Tibial nerve (tissue), 4 donors: ENCODE results near the gene MIPEP.
"Not testable (repeated sequence)": the region's sequence is repeated elsewhere in the genome, so short reads cannot be mapped to it uniquely, and the experiment has no call there.

ENCODE experiments used
- EP300 ChIP-seq, 2 donors: sonication (generic); formaldehyde crosslinking; IDR thresholded peaks; one replicate each; pipeline ENCODE4 v1.6.1; 2017; ENCODE audit warnings: antibody characterized with exemption in 2 of 2, mild to moderate bottlenecking in 1 of 2
- POLR2A ChIP-seq, 2 donors: fragments of 450-650 bp; IDR thresholded peaks; one replicate each; pipeline ENCODE4 v1.6.1; 2017; ENCODE audit warnings: antibody characterized with exemption in 2 of 2, mild to moderate bottlenecking in 2 of 2, moderate library complexity in 2 of 2
- TF ChIP-seq, protein P1 (sequence below), 5 experiments: fragments of 200-600 bp in 3 of 5; fragments of 450-650 bp in 2 of 5; sonication (generic) in 3 of 5; IDR thresholded peaks; one replicate each; pipeline ENCODE4 v1.5.1; 2016 to 2019; ENCODE audit warnings: antibody characterized with exemption in 5 of 5, mild to moderate bottlenecking in 3 of 5, moderate library complexity in 2 of 5

DNA sequence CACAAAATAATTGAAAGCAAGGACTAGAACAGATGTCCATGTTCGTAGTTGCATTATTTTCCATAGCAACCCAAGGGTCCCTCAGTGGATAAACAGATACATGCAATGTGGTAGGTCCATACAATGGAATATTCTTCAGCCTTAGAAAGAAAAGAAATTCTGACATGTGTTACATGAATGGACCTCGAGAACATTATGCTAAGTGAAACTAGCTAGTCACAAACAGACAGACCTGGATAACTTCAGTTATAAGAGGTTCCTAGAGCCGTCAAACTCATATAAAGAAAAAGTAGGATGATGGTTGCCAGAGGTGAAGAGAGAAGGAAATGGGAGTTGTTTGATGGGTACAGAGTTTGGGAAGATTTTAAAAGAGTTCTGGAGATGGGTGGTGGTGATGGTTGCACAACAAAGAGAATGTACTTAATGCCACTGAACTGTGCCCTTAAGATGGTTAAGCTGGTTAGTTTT lies 8.3 kb upstream of the MIPEP start, which contains the start of gene C1QTNF9B:
- TF ChIP-seq, protein P1, sequence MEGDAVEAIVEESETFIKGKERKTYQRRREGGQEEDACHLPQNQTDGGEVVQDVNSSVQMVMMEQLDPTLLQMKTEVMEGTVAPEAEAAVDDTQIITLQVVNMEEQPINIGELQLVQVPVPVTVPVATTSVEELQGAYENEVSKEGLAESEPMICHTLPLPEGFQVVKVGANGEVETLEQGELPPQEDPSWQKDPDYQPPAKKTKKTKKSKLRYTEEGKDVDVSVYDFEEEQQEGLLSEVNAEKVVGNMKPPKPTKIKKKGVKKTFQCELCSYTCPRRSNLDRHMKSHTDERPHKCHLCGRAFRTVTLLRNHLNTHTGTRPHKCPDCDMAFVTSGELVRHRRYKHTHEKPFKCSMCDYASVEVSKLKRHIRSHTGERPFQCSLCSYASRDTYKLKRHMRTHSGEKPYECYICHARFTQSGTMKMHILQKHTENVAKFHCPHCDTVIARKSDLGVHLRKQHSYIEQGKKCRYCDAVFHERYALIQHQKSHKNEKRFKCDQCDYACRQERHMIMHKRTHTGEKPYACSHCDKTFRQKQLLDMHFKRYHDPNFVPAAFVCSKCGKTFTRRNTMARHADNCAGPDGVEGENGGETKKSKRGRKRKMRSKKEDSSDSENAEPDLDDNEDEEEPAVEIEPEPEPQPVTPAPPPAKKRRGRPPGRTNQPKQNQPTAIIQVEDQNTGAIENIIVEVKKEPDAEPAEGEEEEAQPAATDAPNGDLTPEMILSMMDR (IDR thresholded peaks at IDR 0.05), result not testable (repeated sequence)
- TF ChIP-seq EP300, POLR2A (IDR thresholded peaks at IDR 0.05): not testable (repeated sequence)
